HG02571 (cell line): ENCODE results near the gene FAM81A.

Experiments
- ATAC-seq: cut with Tn5 transposase; IDR thresholded peaks from one replicate; pipeline ENCODE4 v1.9.1; 2021; ENCODE audit warnings: mild to moderate bottlenecking, moderate library complexity; ENCODE audit not compliant: unreplicated experiment

FAM81A gene

GRCh38 chr15:59569477-59569876, 131.5 kb downstream of the FAM81A start:
- ATAC-seq = no peak

- ATAC-seq = no peak
Observed at GRCh38 chr15:59570315-59570714, 132.3 kb downstream of the FAM81A start.

- no peak for ATAC-seq
Observed at GRCh38 chr15:59571606-59572005, 133.6 kb downstream of the FAM81A start.
